UCSD-AML1 (cell line): ENCODE results near the gene RORC.

ENCODE experiments used
- DNase-seq: peaks from one replicate; lab custom pipeline; 2025; ENCODE audit not compliant: unreplicated experiment; lab: John Stamatoyannopoulos, UW

RORC gene

GRCh38 chr1:151849126-151849525 is 17.5 kb upstream of the RORC start:
- no peak for DNase-seq

DNA sequence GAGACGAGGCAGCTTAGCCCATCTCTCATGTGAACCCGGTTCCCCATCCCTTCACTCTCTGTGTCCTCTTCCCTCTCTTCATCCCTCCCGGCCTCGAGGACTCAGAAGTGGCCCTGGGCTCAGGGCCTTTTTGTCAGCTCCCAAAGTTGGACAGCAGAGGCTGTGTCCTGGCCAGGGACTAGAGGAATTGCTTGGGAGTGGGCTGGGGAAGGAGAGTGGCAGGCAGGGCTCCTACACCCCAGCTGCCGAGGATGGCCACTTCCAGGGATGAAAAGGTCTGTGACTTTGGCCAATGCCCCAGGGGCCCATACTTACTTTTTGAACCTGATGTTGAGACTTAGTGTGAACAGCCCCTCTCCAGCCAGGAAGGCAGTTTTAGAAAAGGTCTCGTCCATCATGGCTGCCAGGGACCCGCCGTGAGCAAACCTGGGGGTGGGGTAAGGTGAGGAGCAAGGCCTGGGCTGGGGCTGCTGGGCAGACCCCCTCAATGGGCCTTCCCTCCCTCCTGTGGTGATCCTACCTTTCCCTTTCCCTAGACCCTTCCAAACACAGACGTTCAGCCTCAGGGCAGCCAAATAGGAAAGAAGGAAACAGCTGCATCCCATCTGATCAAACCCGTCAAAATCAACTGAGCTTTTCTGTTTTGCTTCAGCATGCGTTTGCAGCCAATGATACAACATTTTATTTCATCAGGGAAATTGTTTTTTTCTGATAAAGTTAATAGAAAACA is 16.4 kb upstream of the RORC start:
- no peak for DNase-seq

DNA sequence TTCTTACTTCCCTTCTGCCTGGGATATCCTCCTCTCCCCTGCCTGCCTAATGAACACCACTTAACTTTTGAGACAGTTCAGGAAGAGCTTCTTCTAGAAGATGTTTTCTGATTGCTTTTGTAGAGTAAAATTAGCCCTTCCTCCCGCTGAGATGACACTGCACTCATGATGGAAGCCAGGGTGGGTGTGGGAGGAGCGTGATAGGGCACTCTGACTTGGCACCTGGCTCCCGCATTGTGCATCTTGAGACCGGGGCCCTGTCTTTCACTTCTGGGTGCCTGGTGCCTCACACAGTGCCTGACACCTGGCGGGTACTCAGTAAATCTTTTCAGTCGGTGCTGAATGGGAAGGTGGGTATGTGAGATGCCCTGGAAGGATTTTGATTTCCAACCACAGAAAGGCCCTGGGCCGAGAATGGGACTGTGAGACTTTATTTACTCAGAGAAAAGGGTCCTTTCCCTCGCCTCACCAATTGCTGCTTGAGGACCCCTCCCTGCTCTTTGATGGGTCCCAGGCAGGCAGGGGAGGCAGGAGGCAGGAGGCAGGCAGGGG is 15.2 kb upstream of the RORC start:
- no peak for DNase-seq

- DNase-seq: no peak
Observed at GRCh38 chr1:151846062-151846568, 14.5 kb upstream of the RORC start.

GRCh38 chr1:151843398-151843797 is 11.8 kb upstream of the RORC start:
- DNase-seq: no peak

- DNase-seq: no peak
Observed at GRCh38 chr1:151841141-151841540, 9.5 kb upstream of the RORC start.

DNA sequence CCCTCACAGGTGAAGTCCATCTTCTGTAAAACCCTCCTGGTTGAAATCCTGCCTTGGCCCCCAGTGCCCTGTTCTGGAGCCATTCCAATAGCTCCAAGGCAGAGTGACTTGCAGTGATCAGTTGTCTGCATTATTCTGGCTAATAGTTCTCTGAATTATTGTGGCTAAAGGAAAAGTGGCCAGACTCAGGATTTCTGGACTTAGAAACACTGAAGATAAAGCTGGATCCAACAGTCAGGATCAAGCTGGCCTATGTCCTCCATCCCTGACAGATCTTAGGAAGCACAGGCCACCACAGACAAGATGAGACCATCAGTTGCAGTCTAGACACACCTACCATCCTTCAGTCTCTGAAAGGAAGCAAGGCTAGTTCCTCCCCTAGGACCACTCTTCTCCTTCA is 8.8 kb upstream of the RORC start:
- no peak for DNase-seq

DNA sequence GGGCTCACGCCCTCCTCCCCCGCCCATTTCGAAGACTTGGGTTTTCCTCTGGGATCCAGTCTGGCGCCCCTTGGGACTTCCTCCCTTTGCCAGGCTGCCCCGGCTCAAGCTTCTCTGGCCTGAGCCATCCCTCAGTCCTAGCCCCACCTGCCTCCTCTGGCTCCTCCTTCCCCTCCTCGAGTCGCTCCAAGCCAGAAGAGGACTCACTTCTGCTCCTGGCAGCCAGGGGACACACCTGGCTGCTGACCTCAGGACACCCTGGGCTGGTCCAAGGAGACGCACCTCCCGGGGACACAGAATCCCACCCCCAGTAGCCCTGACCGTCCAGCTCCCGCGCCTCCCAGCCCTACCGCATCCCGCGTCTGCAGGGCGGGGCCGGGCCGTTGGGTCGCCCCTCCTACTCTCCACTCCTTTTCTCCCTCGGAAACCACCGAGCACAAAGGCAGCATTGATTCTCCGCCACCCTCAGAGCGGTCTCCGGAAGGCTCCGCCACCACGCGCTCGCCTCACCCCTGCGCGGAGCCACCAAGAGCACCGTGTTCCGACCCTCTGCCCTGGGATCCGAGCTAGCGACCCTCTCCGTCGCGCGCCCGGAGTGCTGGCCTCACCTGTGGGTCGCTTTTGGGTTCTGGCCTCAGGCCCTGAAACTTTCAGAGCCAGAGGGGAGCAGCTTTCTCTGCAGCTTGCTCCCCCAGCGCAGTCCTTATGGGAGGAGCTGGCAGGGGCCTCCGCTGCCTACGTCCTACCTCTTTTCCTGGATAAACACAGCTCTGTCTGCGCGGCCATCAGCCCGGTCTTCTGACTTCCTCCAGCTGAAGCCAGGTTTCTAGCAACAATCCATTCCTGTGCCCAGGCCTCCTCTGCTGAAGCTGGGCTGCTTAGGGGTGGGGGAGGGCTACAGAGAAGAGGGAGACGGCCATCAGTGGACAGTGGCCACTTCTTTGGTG is 8.1 kb upstream of the RORC start, which contains the start of gene C2CD4D:
Gene C2CD4D, minus strand, starts transcription at position 364 of the 947 bp plus-strand sequence. CDS start 831 bp downstream, outside the sequence.
- no peak for DNase-seq

DNA sequence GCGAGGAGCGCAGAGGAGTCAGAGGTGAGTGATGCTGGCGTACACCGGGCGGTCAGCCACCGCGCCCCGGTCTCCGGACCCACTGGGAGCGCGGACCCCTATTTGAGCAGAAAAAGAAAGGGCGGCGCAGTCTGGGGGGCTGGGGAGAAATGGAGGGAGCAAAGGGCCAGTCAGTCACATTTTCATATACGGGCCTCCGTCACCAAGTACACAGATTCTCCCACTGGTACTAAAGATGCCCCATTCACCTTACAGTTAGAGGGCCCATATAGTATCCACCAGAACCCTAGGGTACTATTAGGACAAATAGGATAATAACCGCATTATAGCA is 7.4 kb upstream of the RORC start:
- DNase-seq: no peak

DNA sequence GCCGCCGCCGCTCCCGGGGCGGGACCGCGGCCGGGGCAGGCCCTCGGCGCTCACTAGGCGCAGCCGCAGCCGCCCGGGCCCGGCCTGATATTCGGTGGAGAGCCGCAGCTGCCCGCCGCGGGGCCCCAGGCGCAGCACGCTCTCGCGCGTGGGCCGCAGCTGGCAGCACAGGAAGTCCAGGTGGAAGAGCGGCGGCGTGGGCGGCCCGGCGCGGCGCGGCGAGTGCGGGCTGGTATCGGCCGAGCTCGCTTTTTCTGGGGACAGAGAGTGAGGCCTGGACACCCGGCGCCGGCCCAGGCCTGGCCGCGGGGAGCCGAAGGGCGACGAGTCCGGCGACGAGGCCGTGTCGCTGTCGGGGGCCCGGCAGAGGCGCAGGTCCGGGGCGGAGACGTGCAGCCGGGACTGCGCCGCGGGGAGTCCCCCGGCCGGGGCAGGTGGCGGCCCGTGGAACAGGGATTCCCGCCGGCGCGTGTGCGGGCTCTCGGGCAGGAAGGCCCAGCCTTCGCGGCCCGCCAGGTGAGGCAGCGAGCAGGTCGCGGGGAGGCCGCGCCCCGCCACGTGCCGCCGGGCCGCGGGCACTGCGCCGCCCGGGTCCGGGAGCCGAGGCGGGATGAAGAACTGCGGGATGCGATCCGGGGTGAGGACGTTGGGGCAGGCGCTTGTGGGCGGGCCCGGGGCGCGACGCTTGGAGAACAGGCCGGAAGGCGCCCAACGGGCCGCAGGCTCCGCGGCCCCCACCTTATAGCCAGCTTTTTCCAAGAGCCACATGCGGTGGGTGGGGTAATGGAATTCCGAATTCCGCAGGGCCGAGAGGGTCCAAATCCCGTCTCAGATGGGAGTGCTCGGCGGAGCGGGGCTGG is 6.8 kb upstream of the RORC start:
- no peak for DNase-seq

DNA sequence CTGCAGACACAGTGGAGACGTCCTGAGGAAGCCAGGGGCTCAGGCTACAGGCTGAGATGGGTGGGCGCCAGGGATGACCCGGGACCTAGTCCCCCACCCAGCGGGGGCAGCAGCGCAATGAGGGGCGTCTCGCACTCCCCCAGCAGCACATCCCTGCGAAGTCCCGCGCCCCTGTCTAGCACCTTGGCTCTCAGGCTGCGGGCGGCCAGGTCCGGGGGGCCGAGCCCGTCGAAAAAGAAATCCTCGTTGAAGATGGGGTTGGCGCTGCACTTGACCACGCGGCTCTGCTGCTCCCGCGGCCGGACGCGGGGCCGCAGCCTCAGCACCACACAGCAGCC is 6.3 kb upstream of the RORC start:
- no peak for DNase-seq

DNA sequence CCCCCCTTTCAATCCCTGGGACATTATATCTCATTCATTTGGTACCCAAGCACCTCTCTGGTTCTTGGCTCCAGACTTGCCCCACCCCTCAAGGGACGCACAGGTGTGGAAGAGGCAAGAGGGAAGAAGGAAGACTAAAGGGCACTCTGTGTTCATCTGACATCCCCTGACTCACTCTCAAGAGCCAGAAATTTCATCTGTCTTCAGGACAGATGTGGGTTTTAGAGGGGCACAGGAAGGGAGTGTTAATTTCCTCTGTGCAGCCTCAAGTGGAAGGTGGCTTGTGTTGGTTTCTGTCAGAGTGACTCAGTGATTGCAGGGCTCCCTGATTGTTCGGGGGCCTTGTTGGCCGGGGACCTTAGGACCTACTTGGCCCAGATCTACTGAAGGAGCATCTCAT is 5.6 kb upstream of the RORC start:
- no peak for DNase-seq

GRCh38 chr1:151835596-151835995 is 4.0 kb upstream of the RORC start:
- DNase-seq: no peak

- no peak for DNase-seq
Observed at GRCh38 chr1:151834239-151834638, 2.6 kb upstream of the RORC start.

GRCh38 chr1:151833172-151833900 is 1.7 kb upstream of the RORC start:
- no peak for DNase-seq

GRCh38 chr1:151832318-151832980 is 847 bp upstream of the RORC start:
- no peak for DNase-seq

- DNase-seq: no peak
Observed at GRCh38 chr1:151831256-151831591, 378 bp downstream of the RORC start.

GRCh38 chr1:151830055-151830454 is 1.5 kb downstream of the RORC start:
- peak; percentile 40 for DNase-seq

DNA sequence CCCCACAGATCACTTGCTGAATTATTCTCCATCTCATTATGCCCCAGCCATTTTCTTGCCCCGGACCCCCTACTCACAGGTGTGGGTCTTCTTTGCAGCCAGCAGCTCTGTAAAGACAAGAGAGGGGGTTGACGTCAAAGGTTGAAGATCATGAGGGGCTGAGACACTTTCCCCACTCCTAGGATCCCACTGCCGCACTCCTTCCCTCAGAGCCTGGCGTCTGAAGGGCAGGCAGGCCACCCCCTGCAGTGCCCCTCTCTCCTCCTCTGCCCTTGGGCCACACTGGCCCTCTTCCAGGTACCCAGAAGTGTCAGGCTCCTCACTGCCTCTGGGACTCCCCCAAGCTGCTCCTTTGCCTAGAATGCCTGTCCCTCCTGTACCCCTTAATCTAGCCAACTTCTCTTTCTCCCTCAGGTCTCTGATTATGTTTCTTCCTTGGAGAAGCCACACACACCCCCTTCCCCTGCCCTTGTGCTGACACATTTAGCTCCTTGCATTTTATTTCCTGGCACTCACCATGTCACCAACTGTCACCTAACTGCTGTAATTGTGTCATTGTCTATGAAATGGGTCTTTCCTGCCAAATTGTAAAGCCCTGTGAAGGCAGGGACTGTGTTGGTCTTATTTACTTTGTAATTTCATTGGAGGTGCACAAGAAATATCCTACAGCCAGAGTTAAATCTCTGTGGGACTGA is 2.1 kb downstream of the RORC start:
- DNase-seq: no peak
